Measurements from ENCODE around the gene WDFY4.

WDFY4 gene

GRCh38 chr10:48656914-48657305 is 27.8 kb upstream of the WDFY4 start:
- FAIRE-seq: no peak

GRCh38 chr10:48657416-48657815 is 27.3 kb upstream of the WDFY4 start:
- FAIRE-seq: no peak

- FAIRE-seq: no peak
These were observed 26.3 kb upstream of the WDFY4 start for GRCh38 chr10:48658243-48658974.

- no peak for FAIRE-seq
These were observed 25.8 kb upstream of the WDFY4 start for GRCh38 chr10:48658975-48659269.

- peak; percentile 57 for FAIRE-seq
These were observed 24.9 kb upstream of the WDFY4 start for GRCh38 chr10:48659790-48660189.

- no peak for FAIRE-seq
These were observed 23.2 kb upstream of the WDFY4 start for GRCh38 chr10:48661441-48661840.

GRCh38 chr10:48667960-48668590 is 16.6 kb upstream of the WDFY4 start:
- no peak for FAIRE-seq

GRCh38 chr10:48670978-48671913 is 13.4 kb upstream of the WDFY4 start:
- FAIRE-seq: no peak

GRCh38 chr10:48671914-48672595 is 12.6 kb upstream of the WDFY4 start:
- no peak for FAIRE-seq

GRCh38 chr10:48672596-48673265 is 11.9 kb upstream of the WDFY4 start:
- FAIRE-seq: no peak

GRCh38 chr10:48677625-48678024 is 7.0 kb upstream of the WDFY4 start:
- no peak for FAIRE-seq

- no peak for FAIRE-seq
These were observed 6.6 kb upstream of the WDFY4 start for GRCh38 chr10:48678041-48678440.

- no peak for FAIRE-seq
These were observed 2.9 kb upstream of the WDFY4 start for GRCh38 chr10:48681740-48682139.

GRCh38 chr10:48682265-48682664 is 2.4 kb upstream of the WDFY4 start:
- FAIRE-seq: no peak

- FAIRE-seq: no peak
These were observed 1.2 kb upstream of the WDFY4 start for GRCh38 chr10:48683424-48683823.

GRCh38 chr10:48683868-48684267 is 805 bp upstream of the WDFY4 start:
- no peak for FAIRE-seq

GRCh38 chr10:48684463-48684791 is 246 bp upstream of the WDFY4 start:
- FAIRE-seq: no peak

GRCh38 chr10:48685731-48686130 is 1.1 kb downstream of the WDFY4 start:
- FAIRE-seq: no peak

- FAIRE-seq: no peak
These were observed 6.4 kb downstream of the WDFY4 start for GRCh38 chr10:48690791-48691660.

GRCh38 chr10:48691812-48692528 is 7.3 kb downstream of the WDFY4 start:
- no peak for FAIRE-seq

- FAIRE-seq: no peak
These were observed 8.1 kb downstream of the WDFY4 start for GRCh38 chr10:48692748-48693147.

All from endometrium (tissue), 2 donors.